ENCODE measurements around the gene MSRB3.
"Not testable (repeated sequence)": the region's sequence is repeated elsewhere in the genome, so short reads cannot be mapped to it uniquely, and the experiment has no call there.

The MSRB3 gene

GRCh38 chr12:65292241-65292640 is 13.8 kb downstream of the MSRB3 start:
- DNase-seq = no peak

- no peak for DNase-seq
Observed at GRCh38 chr12:65293735-65294134, 15.3 kb downstream of the MSRB3 start.

- no peak for DNase-seq
Observed at GRCh38 chr12:65294641-65295262, 16.3 kb downstream of the MSRB3 start.

GRCh38 chr12:65296508-65297265 is 18.2 kb downstream of the MSRB3 start:
- no peak for DNase-seq

GRCh38 chr12:65300097-65300496 is 21.6 kb downstream of the MSRB3 start:
- DNase-seq = no peak

GRCh38 chr12:65300679-65301349 is 22.3 kb downstream of the MSRB3 start:
- no peak for DNase-seq

- DNase-seq = no peak
Observed at GRCh38 chr12:65302891-65303290, 24.4 kb downstream of the MSRB3 start.

- DNase-seq = no peak
Observed at GRCh38 chr12:65305346-65305950, 27.0 kb downstream of the MSRB3 start.

GRCh38 chr12:65306366-65307168 is 28.1 kb downstream of the MSRB3 start:
- no peak for DNase-seq

GRCh38 chr12:65307169-65307501 is 28.7 kb downstream of the MSRB3 start:
- no peak for DNase-seq

GRCh38 chr12:65308006-65308405 is 29.5 kb downstream of the MSRB3 start:
- DNase-seq = no peak

- DNase-seq = no peak
Observed at GRCh38 chr12:65308601-65309071, 30.2 kb downstream of the MSRB3 start.

- DNase-seq = no peak
Observed at GRCh38 chr12:65311260-65311659, 32.8 kb downstream of the MSRB3 start.

- DNase-seq = no peak
Observed at GRCh38 chr12:65313719-65314317, 35.3 kb downstream of the MSRB3 start.

GRCh38 chr12:65315238-65315637 is 36.8 kb downstream of the MSRB3 start:
- not testable (repeated sequence) for DNase-seq

- DNase-seq = no peak
Observed at GRCh38 chr12:65318186-65318685, 39.8 kb downstream of the MSRB3 start.

- DNase-seq = no peak
Observed at GRCh38 chr12:65319688-65320200, 41.3 kb downstream of the MSRB3 start.

- DNase-seq = no peak
Observed at GRCh38 chr12:65323070-65323469, 44.6 kb downstream of the MSRB3 start.

GRCh38 chr12:65324056-65324455 is 45.6 kb downstream of the MSRB3 start:
- DNase-seq = no peak

GRCh38 chr12:65324551-65324950 is 46.1 kb downstream of the MSRB3 start:
- DNase-seq = no peak

- no peak for DNase-seq
Observed at GRCh38 chr12:65325183-65325582, 46.7 kb downstream of the MSRB3 start.

GRCh38 chr12:65326616-65327015 is 48.1 kb downstream of the MSRB3 start:
- DNase-seq = no peak

Measured in stimulated activated CD4-positive, alpha-beta T cell treated with anti-CD3 and anti-CD28 coated beads, Interleukin-4, amount 100 ng/mL, for 24 hours (primary cell).